A549 treated with ZK216348 at 1 μM for 4 hours (cell line): Measurements from ENCODE around the gene MLANA. TPM values are rescaled to one million over a fixed set of nuclear protein-coding genes. Genes with fewer than 3 reads are reported as not detected.

Experiments used
- total RNA-seq: library from RNA; stranded (reverse); fragments of 200-300 nt; extraction: Qiagen RNA extraction; gene quantifications from 5 replicates; pipeline ENCODE4 v1.2.3, GENCODE V29; 2022; ENCODE audit warnings: low read depth

Gene MLANA
- total RNA-seq = not detected in 5 replicates

GRCh38 chr9:5890641-5891040, at the start of gene MLANA:
Gene MLANA (plus strand): TSS chr9:5890889. CDS start chr9:5892475, 1,586 bp downstream.

Other genes with a start within 250 kb of the MLANA start
- gene ERMP1, start 57.8 kb upstream of the MLANA start, total RNA-seq = 17.7 to 23.2 TPM (median 18.7 TPM) in 5 replicates
- 8.3 to 16.0 TPM (median 14.3 TPM) in 5 replicates for gene RANBP6, start 124.7 kb downstream of the MLANA start, total RNA-seq